Left lung (tissue), 10 donors: Measurements from ENCODE around the gene WWOX. TPM values are rescaled to one million over a fixed set of nuclear protein-coding genes. Genes with fewer than 3 reads are reported as not detected.

Experiments used
- ATAC-seq: fragments of 200-7000 bp; cut with Tn5 transposase; one replicate; pipeline ENCODE4 v1.9.1; 2020; ENCODE audit warnings: moderate library complexity
- DNase-seq, 4 donors: peaks; one replicate each; pipeline ENCODE4 v3.0.0-alpha.2; 2013 to 2020
- H3K27ac ChIP-seq, 2 donors: fragments of 200-600 bp; sonication (generic) in 1 of 2; one replicate each; pipeline versions ENCODE4 v1.5.0 to v1.8.0; 2020 to 2021
- H3K27me3 ChIP-seq, 2 donors: fragments of 200-600 bp; sonication (generic) in 1 of 2; one replicate each; pipeline versions ENCODE4 v1.5.0 to v1.8.0; 2020 to 2021
- H3K36me3 ChIP-seq, 2 donors: fragments of 200-600 bp; sonication (generic) in 1 of 2; one replicate each; pipeline versions ENCODE4 v1.5.0 to v1.8.0; 2020 to 2021
- H3K4me1 ChIP-seq, 2 donors: fragments of 200-600 bp; one replicate each; pipeline ENCODE4 v1.8.0; 2021
- H3K4me3 ChIP-seq, 2 donors: fragments of 200-600 bp; sonication (generic) in 1 of 2; one replicate each; pipeline versions ENCODE4 v1.5.0 to v1.8.0; 2020 to 2021; ENCODE audit warnings: mild to moderate bottlenecking in 1 of 2
- H3K9me3 ChIP-seq, 2 donors: fragments of 200-600 bp; sonication (generic) in 1 of 2; one replicate each; pipeline versions ENCODE4 v1.5.0 to v1.8.0; 2020 to 2021
- CTCF ChIP-seq, 2 donors: fragments of 200-600 bp; sonication (generic) in 1 of 2; IDR thresholded peaks; one replicate each; pipeline versions ENCODE4 v1.5.0 to v1.8.0; 2021; ENCODE audit warnings: antibody characterized with exemption in 2 of 2
- intact Hi-C, 2 donors: fragments of 100-400 bp; cut with DNase I; formaldehyde crosslinking; loops; one replicate each; pipeline versions ENCODE4 v1.11.2 to v1.14.2; 2022
- polyA plus RNA-seq, 6 donors: library from polyadenylated mRNA; unstranded; fragments of 120-200 nt; gene quantifications; one replicate each; pipeline ENCODE4 v1.2.1, GENCODE V29; 2013; ENCODE audit not compliant: insufficient read length in 6 of 6
- total RNA-seq, 2 donors: library from RNA; stranded (reverse); fragmentation: NEBNext Ultra II Directional; extraction: Animal tissue kit (Norgen Biotek cat#: 25700); gene quantifications; one replicate each; pipeline ENCODE4 v1.2.1, GENCODE V29; 2021
- donor health status: DM: no; HTN: yes; CAD: no.
- donor health status: DM: no; HTN: no; CAD: no.

WWOX gene
- total and polyA plus RNA-seq, 8 donors, result 17.2 to 40.3 (median 30.8) TPM

GRCh38 chr16:78146807-78147206 is 47.4 kb downstream of the WWOX start:
- H3K4me3 ChIP-seq, result no peak overlapping the region
- H3K36me3 ChIP-seq, result no peaks in the 10 kb centered on the region
- H3K27me3 ChIP-seq, result no peaks in the 10 kb centered on the region
- DNase-seq (no peak), ATAC-seq (no peak)
- H3K4me1 ChIP-seq, result no peaks in the 10 kb centered on the region
- no peaks in the 10 kb centered on the region for H3K9me3 ChIP-seq
- TF ChIP-seq CTCF (IDR thresholded peaks at IDR 0.05), result no peak
- no peak overlapping the region for H3K27ac ChIP-seq
- intact Hi-C loops, result no loop called here

GRCh38 chr16:78147911-78148401 is 48.5 kb downstream of the WWOX start:
- Histone ChIP-seq H3K9me3 (no peaks in the 10 kb centered on the region), H3K4me3 (no peak overlapping the region), H3K36me3 (no peaks in the 10 kb centered on the region), H3K27ac (no peak overlapping the region), H3K27me3 (no peaks in the 10 kb centered on the region), H3K4me1 (no peaks in the 10 kb centered on the region)
- no peak for TF ChIP-seq CTCF (IDR thresholded peaks at IDR 0.05)
- intact Hi-C loops, result no loop called here
- DNase-seq (peak in 2 of 4 donors; percentile 33 to 46), ATAC-seq (no peak)

GRCh38 chr16:78150233-78150632 is 50.8 kb downstream of the WWOX start:
- Histone ChIP-seq H3K36me3 (no peaks in the 10 kb centered on the region), H3K4me1 (no peaks in the 10 kb centered on the region), H3K4me3 (no peak overlapping the region), H3K9me3 (no peaks in the 10 kb centered on the region), H3K27me3 (no peaks in the 10 kb centered on the region), H3K27ac (no peak overlapping the region)
- no peak for TF ChIP-seq CTCF (IDR thresholded peaks at IDR 0.05)
- DNase-seq (no peak), ATAC-seq (no peak)
- intact Hi-C loops, result no loop called here

GRCh38 chr16:78154729-78155461 is 55.4 kb downstream of the WWOX start:
- no peak for ATAC-seq
- H3K27ac ChIP-seq, result no peak overlapping the region
- DNase-seq, result no peak
- no peaks in the 10 kb centered on the region for H3K36me3 ChIP-seq
- no peak for TF ChIP-seq CTCF (IDR thresholded peaks at IDR 0.05)
- no peaks in the 10 kb centered on the region for H3K27me3 ChIP-seq
- H3K4me3 ChIP-seq, result no peak overlapping the region
- H3K4me1 ChIP-seq, result no peaks in the 10 kb centered on the region
- intact Hi-C loops, result no loop called here
- peaks cover 0 to 2% of the 10 kb centered on the region in 2 donors for H3K9me3 ChIP-seq

- intact Hi-C loops, result no loop called here
- Histone ChIP-seq H3K4me1 (no peaks in the 10 kb centered on the region), H3K36me3 (no peaks in the 10 kb centered on the region), H3K27me3 (no peaks in the 10 kb centered on the region), H3K27ac (no peak overlapping the region), H3K9me3 (peaks cover 0 to 6% of the 10 kb centered on the region in 2 donors), H3K4me3 (no peak overlapping the region)
- no peak for ATAC-seq
- DNase-seq, result no peak
- TF ChIP-seq CTCF (IDR thresholded peaks at IDR 0.05), result no peak
Measured at GRCh38 chr16:78155791-78156345, 56.4 kb downstream of the WWOX start.
